ENCODE results near the gene SLC28A1.

The SLC28A1 gene

GRCh38 chr15:84892786-84893307 is 8.4 kb downstream of the SLC28A1 start:
- no peak overlapping the region for H3K27ac ChIP-seq (ENCODE audit: low read depth, low read length)
- H3K36me3 ChIP-seq (ENCODE audit: control insufficient read depth in 1 of 2, insufficient read depth in 2 of 2, low read length in 2 of 2), result no peaks in the 10 kb centered on the region
- peaks cover 7 to 16% of the 10 kb centered on the region in 2 donors for H3K4me1 ChIP-seq (ENCODE audit: control insufficient read depth in 1 of 2, insufficient read depth in 2 of 2, low read length in 2 of 2)
- H3K4me3 ChIP-seq (ENCODE audit: low read depth in 1 of 2, low read length in 2 of 2), result no peak overlapping the region
- no peaks in the 10 kb centered on the region for H3K27me3 ChIP-seq (ENCODE audit: control insufficient read depth in 1 of 2, insufficient read depth in 2 of 2, low read length in 2 of 2)
- no peak overlapping the region for H3K9ac ChIP-seq (ENCODE audit: low read depth in 1 of 2, low read length in 2 of 2)
- no peaks in the 10 kb centered on the region for H3K9me3 ChIP-seq (ENCODE audit: control insufficient read depth in 1 of 2, low read length in 2 of 2)

GRCh38 chr15:84893607-84894006 is 9.1 kb downstream of the SLC28A1 start:
- Histone ChIP-seq H3K4me3 (ENCODE audit: low read depth in 1 of 2, low read length in 2 of 2) (no peak overlapping the region), H3K36me3 (ENCODE audit: control insufficient read depth in 1 of 2, insufficient read depth in 2 of 2, low read length in 2 of 2) (no peaks in the 10 kb centered on the region), H3K9me3 (ENCODE audit: control insufficient read depth in 1 of 2, low read length in 2 of 2) (no peaks in the 10 kb centered on the region), H3K27ac (ENCODE audit: low read depth, low read length) (no peak overlapping the region), H3K4me1 (ENCODE audit: control insufficient read depth in 1 of 2, insufficient read depth in 2 of 2, low read length in 2 of 2) (peaks cover 7 to 13% of the 10 kb centered on the region in 2 donors), H3K27me3 (ENCODE audit: control insufficient read depth in 1 of 2, insufficient read depth in 2 of 2, low read length in 2 of 2) (no peaks in the 10 kb centered on the region), H3K9ac (ENCODE audit: low read depth in 1 of 2, low read length in 2 of 2) (no peak overlapping the region)

GRCh38 chr15:84894736-84895425 is 10.4 kb downstream of the SLC28A1 start:
- H3K9ac ChIP-seq (ENCODE audit: low read depth in 1 of 2, low read length in 2 of 2), result no peak overlapping the region

GRCh38 chr15:84898761-84899160 is 14.3 kb downstream of the SLC28A1 start:
- Histone ChIP-seq H3K4me1 (ENCODE audit: control insufficient read depth in 1 of 2, insufficient read depth in 2 of 2, low read length in 2 of 2) (no peaks in the 10 kb centered on the region), H3K9me3 (ENCODE audit: control insufficient read depth in 1 of 2, low read length in 2 of 2) (no peaks in the 10 kb centered on the region), H3K27me3 (ENCODE audit: control insufficient read depth in 1 of 2, insufficient read depth in 2 of 2, low read length in 2 of 2) (no peaks in the 10 kb centered on the region), H3K9ac (ENCODE audit: low read depth in 1 of 2, low read length in 2 of 2) (no peak overlapping the region), H3K4me3 (ENCODE audit: low read depth in 1 of 2, low read length in 2 of 2) (no peak overlapping the region), H3K27ac (ENCODE audit: low read depth, low read length) (no peak overlapping the region), H3K36me3 (ENCODE audit: control insufficient read depth in 1 of 2, insufficient read depth in 2 of 2, low read length in 2 of 2) (no peaks in the 10 kb centered on the region)

More at GRCh38 chr15:84894736-84895425, 10.4 kb downstream of the SLC28A1 start:
- Histone ChIP-seq H3K27me3 (ENCODE audit: control insufficient read depth in 1 of 2, insufficient read depth in 2 of 2, low read length in 2 of 2) (no peaks in the 10 kb centered on the region), H3K27ac (ENCODE audit: low read depth, low read length) (no peak overlapping the region), H3K4me3 (ENCODE audit: low read depth in 1 of 2, low read length in 2 of 2) (no peak overlapping the region), H3K9me3 (ENCODE audit: control insufficient read depth in 1 of 2, low read length in 2 of 2) (no peaks in the 10 kb centered on the region), H3K4me1 (ENCODE audit: control insufficient read depth in 1 of 2, insufficient read depth in 2 of 2, low read length in 2 of 2) (peaks cover 7 to 13% of the 10 kb centered on the region in 2 donors), H3K36me3 (ENCODE audit: control insufficient read depth in 1 of 2, insufficient read depth in 2 of 2, low read length in 2 of 2) (no peaks in the 10 kb centered on the region)

GRCh38 chr15:84899750-84900149 is 15.3 kb downstream of the SLC28A1 start:
- Histone ChIP-seq H3K27me3 (ENCODE audit: control insufficient read depth in 1 of 2, insufficient read depth in 2 of 2, low read length in 2 of 2) (no peaks in the 10 kb centered on the region), H3K36me3 (ENCODE audit: control insufficient read depth in 1 of 2, insufficient read depth in 2 of 2, low read length in 2 of 2) (no peaks in the 10 kb centered on the region), H3K9me3 (ENCODE audit: control insufficient read depth in 1 of 2, low read length in 2 of 2) (no peaks in the 10 kb centered on the region), H3K4me1 (ENCODE audit: control insufficient read depth in 1 of 2, insufficient read depth in 2 of 2, low read length in 2 of 2) (no peaks in the 10 kb centered on the region), H3K9ac (ENCODE audit: low read depth in 1 of 2, low read length in 2 of 2) (no peak overlapping the region), H3K27ac (ENCODE audit: low read depth, low read length) (no peak overlapping the region), H3K4me3 (ENCODE audit: low read depth in 1 of 2, low read length in 2 of 2) (no peak overlapping the region)

GRCh38 chr15:84901540-84901939 is 17.1 kb downstream of the SLC28A1 start:
- H3K9ac ChIP-seq (ENCODE audit: low read depth in 1 of 2, low read length in 2 of 2), result no peak overlapping the region
- H3K4me3 ChIP-seq (ENCODE audit: low read depth in 1 of 2, low read length in 2 of 2), result no peak overlapping the region
- no peaks in the 10 kb centered on the region for H3K4me1 ChIP-seq (ENCODE audit: control insufficient read depth in 1 of 2, insufficient read depth in 2 of 2, low read length in 2 of 2)
- no peak overlapping the region for H3K27ac ChIP-seq (ENCODE audit: low read depth, low read length)
- no peaks in the 10 kb centered on the region for H3K36me3 ChIP-seq (ENCODE audit: control insufficient read depth in 1 of 2, insufficient read depth in 2 of 2, low read length in 2 of 2)
- no peaks in the 10 kb centered on the region for H3K27me3 ChIP-seq (ENCODE audit: control insufficient read depth in 1 of 2, insufficient read depth in 2 of 2, low read length in 2 of 2)
- H3K9me3 ChIP-seq (ENCODE audit: control insufficient read depth in 1 of 2, low read length in 2 of 2), result no peaks in the 10 kb centered on the region

- no peak overlapping the region for H3K4me3 ChIP-seq (ENCODE audit: low read depth in 1 of 2, low read length in 2 of 2)
- H3K4me1 ChIP-seq (ENCODE audit: control insufficient read depth in 1 of 2, insufficient read depth in 2 of 2, low read length in 2 of 2), result no peaks in the 10 kb centered on the region
- no peaks in the 10 kb centered on the region for H3K9me3 ChIP-seq (ENCODE audit: control insufficient read depth in 1 of 2, low read length in 2 of 2)
- no peak overlapping the region for H3K27ac ChIP-seq (ENCODE audit: low read depth, low read length)
- no peaks in the 10 kb centered on the region for H3K27me3 ChIP-seq (ENCODE audit: control insufficient read depth in 1 of 2, insufficient read depth in 2 of 2, low read length in 2 of 2)
- no peaks in the 10 kb centered on the region for H3K36me3 ChIP-seq (ENCODE audit: control insufficient read depth in 1 of 2, insufficient read depth in 2 of 2, low read length in 2 of 2)
- H3K9ac ChIP-seq (ENCODE audit: low read depth in 1 of 2, low read length in 2 of 2), result no peak overlapping the region
These were observed 19.3 kb downstream of the SLC28A1 start for GRCh38 chr15:84903751-84904150.

GRCh38 chr15:84904419-84904818 is 20.0 kb downstream of the SLC28A1 start:
- H3K9me3 ChIP-seq (ENCODE audit: control insufficient read depth in 1 of 2, low read length in 2 of 2), result no peaks in the 10 kb centered on the region
- H3K36me3 ChIP-seq (ENCODE audit: control insufficient read depth in 1 of 2, insufficient read depth in 2 of 2, low read length in 2 of 2), result no peaks in the 10 kb centered on the region
- H3K9ac ChIP-seq (ENCODE audit: low read depth in 1 of 2, low read length in 2 of 2), result no peak overlapping the region
- no peak overlapping the region for H3K4me3 ChIP-seq (ENCODE audit: low read depth in 1 of 2, low read length in 2 of 2)
- H3K27ac ChIP-seq (ENCODE audit: low read depth, low read length), result no peak overlapping the region
- H3K4me1 ChIP-seq (ENCODE audit: control insufficient read depth in 1 of 2, insufficient read depth in 2 of 2, low read length in 2 of 2), result no peaks in the 10 kb centered on the region
- no peaks in the 10 kb centered on the region for H3K27me3 ChIP-seq (ENCODE audit: control insufficient read depth in 1 of 2, insufficient read depth in 2 of 2, low read length in 2 of 2)

- no peak overlapping the region for H3K27ac ChIP-seq (ENCODE audit: low read depth, low read length)
- H3K36me3 ChIP-seq (ENCODE audit: control insufficient read depth in 1 of 2, insufficient read depth in 2 of 2, low read length in 2 of 2), result no peaks in the 10 kb centered on the region
- H3K9ac ChIP-seq (ENCODE audit: low read depth in 1 of 2, low read length in 2 of 2), result no peak overlapping the region
These were observed 20.8 kb downstream of the SLC28A1 start for GRCh38 chr15:84905016-84905916.

GRCh38 chr15:84907731-84908130 is 23.3 kb downstream of the SLC28A1 start:
- H3K4me1 ChIP-seq (ENCODE audit: control insufficient read depth in 1 of 2, insufficient read depth in 2 of 2, low read length in 2 of 2), result peaks cover 20 to 21% of the 10 kb centered on the region in 2 donors
- no peak overlapping the region for H3K4me3 ChIP-seq (ENCODE audit: low read depth in 1 of 2, low read length in 2 of 2)
- no peaks in the 10 kb centered on the region for H3K9me3 ChIP-seq (ENCODE audit: control insufficient read depth in 1 of 2, low read length in 2 of 2)
- no peak overlapping the region for H3K9ac ChIP-seq (ENCODE audit: low read depth in 1 of 2, low read length in 2 of 2)
- no peaks in the 10 kb centered on the region for H3K36me3 ChIP-seq (ENCODE audit: control insufficient read depth in 1 of 2, insufficient read depth in 2 of 2, low read length in 2 of 2)
- H3K27ac ChIP-seq (ENCODE audit: low read depth, low read length), result no peak overlapping the region
- H3K27me3 ChIP-seq (ENCODE audit: control insufficient read depth in 1 of 2, insufficient read depth in 2 of 2, low read length in 2 of 2), result no peaks in the 10 kb centered on the region

More at GRCh38 chr15:84905016-84905916, 20.8 kb downstream of the SLC28A1 start:
- no peaks in the 10 kb centered on the region for H3K9me3 ChIP-seq (ENCODE audit: control insufficient read depth in 1 of 2, low read length in 2 of 2)
- H3K27me3 ChIP-seq (ENCODE audit: control insufficient read depth in 1 of 2, insufficient read depth in 2 of 2, low read length in 2 of 2), result no peaks in the 10 kb centered on the region
- no peak overlapping the region for H3K4me3 ChIP-seq (ENCODE audit: low read depth in 1 of 2, low read length in 2 of 2)
- H3K4me1 ChIP-seq (ENCODE audit: control insufficient read depth in 1 of 2, insufficient read depth in 2 of 2, low read length in 2 of 2), result no peaks in the 10 kb centered on the region

Data from duodenal mucosa (tissue), 2 donors.